Muscle of leg (tissue), 9 donors: Measurements from ENCODE around the gene VIT. TPM values are rescaled to one million over a fixed set of nuclear protein-coding genes. Genes with fewer than 3 reads are reported as not detected.

Source experiments
- polyA plus RNA-seq, 8 donors: library from polyadenylated mRNA; unstranded; fragments of 120-200 nt; gene quantifications; one replicate each; pipeline versions ENCODE4 v1.2.1 to v1.2.3, GENCODE V29; 2013; ENCODE audit warnings: inconsistent platforms in 1 of 8, low replicate concordance in 1 of 8; ENCODE audit not compliant: insufficient read length in 8 of 8, insufficient read depth in 1 of 8
- total RNA-seq: library from RNA; stranded (reverse); fragments of 120-200 nt; gene quantifications from one replicate; pipeline ENCODE4 v1.2.4, GENCODE V29; 2013

VIT gene
- total and polyA plus RNA-seq, 9 donors, result 1.7 to 9.6 (median 4.9) TPM

Other genes starting within 250 kb of the VIT start
- gene FEZ2, start 98.5 kb upstream of the VIT start, total RNA-seq, result 81.1 TPM
- 100 to 1,000 TPM in 1 of 8 donors, 10 to 100 TPM in 7; 68.9 to 100 (median 74.7) TPM for gene FEZ2, start 98.5 kb upstream of the VIT start, polyA plus RNA-seq